Measurements from ENCODE around the gene CIBAR2.

DNA sequence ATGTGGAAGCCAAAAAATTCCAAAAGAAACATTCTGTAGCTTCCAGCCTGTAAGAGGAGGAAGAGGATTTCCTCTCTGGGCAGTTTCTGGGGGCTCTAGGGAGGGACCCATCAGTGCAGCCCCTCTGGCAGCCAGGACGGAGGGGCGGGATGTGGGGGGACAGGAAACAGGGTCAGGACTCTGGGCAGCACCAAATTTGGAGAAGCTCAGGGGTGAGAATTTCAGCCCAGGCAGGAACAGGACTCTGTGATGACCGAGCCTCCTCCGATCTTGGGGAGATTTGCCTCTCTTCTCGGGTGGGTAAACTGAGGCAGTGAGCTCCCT lies 18.4 kb upstream of the CIBAR2 start:
- TF ChIP-seq, protein P1, sequence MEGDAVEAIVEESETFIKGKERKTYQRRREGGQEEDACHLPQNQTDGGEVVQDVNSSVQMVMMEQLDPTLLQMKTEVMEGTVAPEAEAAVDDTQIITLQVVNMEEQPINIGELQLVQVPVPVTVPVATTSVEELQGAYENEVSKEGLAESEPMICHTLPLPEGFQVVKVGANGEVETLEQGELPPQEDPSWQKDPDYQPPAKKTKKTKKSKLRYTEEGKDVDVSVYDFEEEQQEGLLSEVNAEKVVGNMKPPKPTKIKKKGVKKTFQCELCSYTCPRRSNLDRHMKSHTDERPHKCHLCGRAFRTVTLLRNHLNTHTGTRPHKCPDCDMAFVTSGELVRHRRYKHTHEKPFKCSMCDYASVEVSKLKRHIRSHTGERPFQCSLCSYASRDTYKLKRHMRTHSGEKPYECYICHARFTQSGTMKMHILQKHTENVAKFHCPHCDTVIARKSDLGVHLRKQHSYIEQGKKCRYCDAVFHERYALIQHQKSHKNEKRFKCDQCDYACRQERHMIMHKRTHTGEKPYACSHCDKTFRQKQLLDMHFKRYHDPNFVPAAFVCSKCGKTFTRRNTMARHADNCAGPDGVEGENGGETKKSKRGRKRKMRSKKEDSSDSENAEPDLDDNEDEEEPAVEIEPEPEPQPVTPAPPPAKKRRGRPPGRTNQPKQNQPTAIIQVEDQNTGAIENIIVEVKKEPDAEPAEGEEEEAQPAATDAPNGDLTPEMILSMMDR (IDR thresholded peaks at IDR 0.05; ENCODE audit: insufficient read depth, low read length) = no peak
- TF ChIP-seq, protein P2, sequence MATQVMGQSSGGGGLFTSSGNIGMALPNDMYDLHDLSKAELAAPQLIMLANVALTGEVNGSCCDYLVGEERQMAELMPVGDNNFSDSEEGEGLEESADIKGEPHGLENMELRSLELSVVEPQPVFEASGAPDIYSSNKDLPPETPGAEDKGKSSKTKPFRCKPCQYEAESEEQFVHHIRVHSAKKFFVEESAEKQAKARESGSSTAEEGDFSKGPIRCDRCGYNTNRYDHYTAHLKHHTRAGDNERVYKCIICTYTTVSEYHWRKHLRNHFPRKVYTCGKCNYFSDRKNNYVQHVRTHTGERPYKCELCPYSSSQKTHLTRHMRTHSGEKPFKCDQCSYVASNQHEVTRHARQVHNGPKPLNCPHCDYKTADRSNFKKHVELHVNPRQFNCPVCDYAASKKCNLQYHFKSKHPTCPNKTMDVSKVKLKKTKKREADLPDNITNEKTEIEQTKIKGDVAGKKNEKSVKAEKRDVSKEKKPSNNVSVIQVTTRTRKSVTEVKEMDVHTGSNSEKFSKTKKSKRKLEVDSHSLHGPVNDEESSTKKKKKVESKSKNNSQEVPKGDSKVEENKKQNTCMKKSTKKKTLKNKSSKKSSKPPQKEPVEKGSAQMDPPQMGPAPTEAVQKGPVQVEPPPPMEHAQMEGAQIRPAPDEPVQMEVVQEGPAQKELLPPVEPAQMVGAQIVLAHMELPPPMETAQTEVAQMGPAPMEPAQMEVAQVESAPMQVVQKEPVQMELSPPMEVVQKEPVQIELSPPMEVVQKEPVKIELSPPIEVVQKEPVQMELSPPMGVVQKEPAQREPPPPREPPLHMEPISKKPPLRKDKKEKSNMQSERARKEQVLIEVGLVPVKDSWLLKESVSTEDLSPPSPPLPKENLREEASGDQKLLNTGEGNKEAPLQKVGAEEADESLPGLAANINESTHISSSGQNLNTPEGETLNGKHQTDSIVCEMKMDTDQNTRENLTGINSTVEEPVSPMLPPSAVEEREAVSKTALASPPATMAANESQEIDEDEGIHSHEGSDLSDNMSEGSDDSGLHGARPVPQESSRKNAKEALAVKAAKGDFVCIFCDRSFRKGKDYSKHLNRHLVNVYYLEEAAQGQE (IDR thresholded peaks at IDR 0.05; ENCODE audit: insufficient replicate concordance, low read depth) = no peak
- TF ChIP-seq POLR2AphosphoS5 (IDR thresholded peaks at IDR 0.05; ENCODE audit: low read depth) (no peak), SPI1 (IDR thresholded peaks at IDR 0.05; ENCODE audit: borderline replicate concordance, low read depth) (no peak), GABPA (IDR thresholded peaks at IDR 0.05; ENCODE audit: low read depth) (no peak)

Measured in HL-60 (cell line).